Loucy (cell line): ENCODE measurements around the gene DDO.

Source experiments
- EZH2phosphoT487 ChIP-seq: fragments of 200-600 bp; IDR thresholded peaks from 2 replicates; pipeline ENCODE4 v1.6.1; 2018; ENCODE audit warnings: antibody characterized with exemption, mild to moderate bottlenecking, moderate library complexity, borderline replicate concordance
- TF ChIP-seq, protein P1 (sequence below): fragments of 200-600 bp; sonication (generic); conservative IDR thresholded peaks from 2 replicates; pipeline ENCODE4 v1.5.1; 2014; ENCODE audit warnings: mild to moderate bottlenecking, antibody characterized with exemption, low read length

DNA sequence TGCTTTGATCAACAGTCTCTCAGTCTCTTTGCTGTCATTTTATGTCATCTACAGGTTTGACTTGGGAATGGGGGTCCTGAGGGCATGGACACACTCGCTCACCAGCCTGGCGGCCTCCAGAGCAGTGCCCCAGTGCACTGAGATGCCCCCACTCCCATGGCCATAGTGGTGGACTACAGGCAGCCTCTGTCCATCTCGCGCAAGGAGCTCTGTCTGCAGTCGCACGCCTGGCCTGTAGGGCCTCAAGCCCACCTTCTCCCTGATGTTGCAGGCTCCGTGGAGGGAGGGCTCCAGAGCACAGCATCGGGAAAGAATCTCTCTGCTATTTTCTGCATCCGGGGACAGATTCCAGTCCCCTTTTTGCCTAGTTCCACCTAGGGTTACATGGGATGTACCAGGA lies 22.6 kb downstream of the DDO start:
- TF ChIP-seq EZH2phosphoT487 = no peak
- TF ChIP-seq, protein P1, sequence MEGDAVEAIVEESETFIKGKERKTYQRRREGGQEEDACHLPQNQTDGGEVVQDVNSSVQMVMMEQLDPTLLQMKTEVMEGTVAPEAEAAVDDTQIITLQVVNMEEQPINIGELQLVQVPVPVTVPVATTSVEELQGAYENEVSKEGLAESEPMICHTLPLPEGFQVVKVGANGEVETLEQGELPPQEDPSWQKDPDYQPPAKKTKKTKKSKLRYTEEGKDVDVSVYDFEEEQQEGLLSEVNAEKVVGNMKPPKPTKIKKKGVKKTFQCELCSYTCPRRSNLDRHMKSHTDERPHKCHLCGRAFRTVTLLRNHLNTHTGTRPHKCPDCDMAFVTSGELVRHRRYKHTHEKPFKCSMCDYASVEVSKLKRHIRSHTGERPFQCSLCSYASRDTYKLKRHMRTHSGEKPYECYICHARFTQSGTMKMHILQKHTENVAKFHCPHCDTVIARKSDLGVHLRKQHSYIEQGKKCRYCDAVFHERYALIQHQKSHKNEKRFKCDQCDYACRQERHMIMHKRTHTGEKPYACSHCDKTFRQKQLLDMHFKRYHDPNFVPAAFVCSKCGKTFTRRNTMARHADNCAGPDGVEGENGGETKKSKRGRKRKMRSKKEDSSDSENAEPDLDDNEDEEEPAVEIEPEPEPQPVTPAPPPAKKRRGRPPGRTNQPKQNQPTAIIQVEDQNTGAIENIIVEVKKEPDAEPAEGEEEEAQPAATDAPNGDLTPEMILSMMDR = no peak
